PFSK-1 (cell line): ENCODE results near the gene SMPDL3A.

ENCODE experiments used
- FOXP2 ChIP-seq: optimal IDR thresholded peaks from 2 replicates; pipeline ENCODE3; 2011; ENCODE audit warnings: borderline replicate concordance, control low read depth, inconsistent platforms; ENCODE audit not compliant: insufficient read depth; ENCODE audit errors: extremely low read length, extremely low read depth
- POLR2AphosphoS5 ChIP-seq: IDR thresholded peaks from 2 replicates; pipeline ENCODE4 v1.6.1; 2012; ENCODE audit warnings: low read depth, mild to moderate bottlenecking, control low read depth, low read length, moderate library complexity
- REST ChIP-seq, 2 experiments: IDR thresholded peaks; 2 replicates each; pipeline versions ENCODE4 v1.6.1 to v1.8.0; 2011 to 2012; ENCODE audit warnings: low read depth in 2 of 2, low read length in 2 of 2, control low read depth in 1 of 2, inconsistent platforms in 1 of 2, mild to moderate bottlenecking in 1 of 2, moderate library complexity in 1 of 2; ENCODE audit not compliant: insufficient read depth in 1 of 2
- SIN3A ChIP-seq: IDR thresholded peaks from 2 replicates; pipeline ENCODE4 v1.6.1; 2012; ENCODE audit warnings: mild to moderate bottlenecking, low read length, moderate library complexity, borderline replicate concordance; ENCODE audit not compliant: insufficient read depth
- TAF1 ChIP-seq: IDR thresholded peaks from 2 replicates; pipeline ENCODE4 v1.6.1; 2012; ENCODE audit warnings: low read length, control low read depth, borderline replicate concordance; ENCODE audit not compliant: insufficient read depth

Gene SMPDL3A

GRCh38 chr6:122778985-122779661 lies 9.9 kb upstream of the SMPDL3A start:
- TF ChIP-seq SIN3A, result no peak
- no peak for TF ChIP-seq POLR2AphosphoS5
- TF ChIP-seq TAF1, result no peak
- no peak for TF ChIP-seq REST (IDR thresholded peaks at IDR 0.05; ENCODE audit: insufficient read depth in 1 of 2, low read depth in 2 of 2, low read length in 2 of 2)
- no peak for TF ChIP-seq FOXP2

DNA sequence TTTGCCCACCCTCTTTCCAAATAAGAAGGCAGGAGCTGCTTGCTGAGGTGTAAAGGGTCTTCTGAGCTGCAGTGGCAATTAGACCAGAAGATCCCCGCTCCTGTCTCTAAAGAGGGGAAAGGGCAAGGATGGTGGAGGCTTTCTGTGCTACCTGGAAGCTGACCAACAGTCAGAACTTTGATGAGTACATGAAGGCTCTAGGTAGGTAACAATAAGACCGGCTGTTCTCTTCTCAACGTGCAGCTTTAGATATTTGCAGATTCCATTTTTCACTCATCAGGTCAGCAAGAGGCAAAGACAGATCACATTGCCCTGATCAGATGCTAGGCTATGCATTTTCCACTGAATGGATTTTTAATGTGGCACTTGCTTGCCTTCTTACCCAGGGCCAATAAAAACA lies 9.4 kb upstream of the SMPDL3A start, which contains the start of gene FABP7:
TSS of gene FABP7 (plus strand) at position 50 of the 400 bp plus-strand sequence. CDS start at position 129, 79 bp downstream.
- TF ChIP-seq REST (IDR thresholded peaks at IDR 0.05; ENCODE audit: insufficient read depth in 1 of 2, low read depth in 2 of 2, low read length in 2 of 2), result no peak
- no peak for TF ChIP-seq POLR2AphosphoS5
- no peak for TF ChIP-seq SIN3A
- TF ChIP-seq TAF1, result no peak
- no peak for TF ChIP-seq FOXP2

DNA sequence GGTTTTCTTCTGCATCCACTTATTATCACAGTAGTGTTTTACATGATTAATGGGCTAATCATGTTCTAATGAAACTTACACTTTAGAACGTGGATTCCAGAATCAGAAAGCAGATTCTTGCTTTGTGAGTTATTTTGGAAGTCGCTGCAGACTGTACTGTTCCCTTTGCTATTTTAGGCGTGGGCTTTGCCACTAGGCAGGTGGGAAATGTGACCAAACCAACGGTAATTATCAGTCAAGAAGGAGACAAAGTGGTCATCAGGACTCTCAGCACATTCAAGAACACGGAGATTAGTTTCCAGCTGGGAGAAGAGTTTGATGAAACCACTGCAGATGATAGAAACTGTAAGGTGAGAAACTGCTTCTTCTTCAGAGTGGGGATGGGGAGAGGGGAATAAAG lies 8.9 kb upstream of the SMPDL3A start:
- no peak for TF ChIP-seq SIN3A
- TF ChIP-seq FOXP2, result no peak
- TF ChIP-seq TAF1, result no peak
- TF ChIP-seq POLR2AphosphoS5, result no peak
- TF ChIP-seq REST (IDR thresholded peaks at IDR 0.05; ENCODE audit: insufficient read depth in 1 of 2, low read depth in 2 of 2, low read length in 2 of 2), result no peak

DNA sequence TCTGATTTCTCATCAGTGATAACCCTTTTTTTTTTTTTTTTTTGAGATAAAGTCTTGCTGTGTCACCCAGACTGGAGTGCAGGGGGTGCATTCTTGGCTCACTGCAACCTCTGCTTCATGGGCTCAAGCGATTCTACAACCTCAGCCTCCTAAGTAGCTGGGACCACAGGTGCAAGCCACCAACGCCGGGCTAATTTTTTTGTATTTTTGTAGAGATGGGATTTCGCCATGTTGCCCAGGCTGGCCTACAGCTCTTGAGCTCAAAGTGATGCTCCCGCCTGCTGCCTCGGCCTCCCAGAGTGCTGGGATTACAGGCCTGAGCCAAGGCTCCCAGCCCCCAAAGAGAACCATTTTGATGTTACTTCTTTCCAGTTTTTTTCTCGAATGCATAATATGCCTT lies 7.3 kb upstream of the SMPDL3A start:
- TF ChIP-seq FOXP2 (no peak), REST (IDR thresholded peaks at IDR 0.05; ENCODE audit: insufficient read depth in 1 of 2, low read depth in 2 of 2, low read length in 2 of 2) (no peak), SIN3A (no peak), TAF1 (no peak), POLR2AphosphoS5 (no peak)
